IMR-90 (cell line): ENCODE measurements around the gene CHIT1. TPM values are rescaled to one million over a fixed set of nuclear protein-coding genes. Genes with fewer than 3 reads are reported as not detected.

Experiments
- ATAC-seq: fragments of 200-7000 bp; cut with Tn5 transposase; 2 replicates; pipeline ENCODE4 v1.9.1; 2020; ENCODE audit warnings: low read depth, mild to moderate bottlenecking, moderate library complexity
- BruUV-seq: library from RNA; stranded (reverse); fragments of 400-500 nt; replicated peaks from 2 replicates; lab custom pipeline; 2021; lab: Mats Ljungman, UMichigan
- CTCF ChIA-PET: fragments of 300-600 bp; formaldehyde crosslinking; extraction: SDS; loops from one replicate; lab custom pipeline; 2021; ENCODE audit warnings: antibody characterized with exemption; lab: Yijun Ruan, JAX
- POLR2A ChIA-PET: fragments of 300-600 bp; sonication (Branson Sonifier 250); formaldehyde crosslinking; loops from one replicate; lab custom pipeline; 2022; ENCODE audit warnings: antibody characterized with exemption; ENCODE audit not compliant: unreplicated experiment; lab: Charles Lee
- DNase-seq: peaks from one replicate; pipeline ENCODE4 v3.0.0; 2013
- H2AFZ ChIP-seq: replicated peaks from 2 replicates; pipeline ENCODE3; 2013; ENCODE audit warnings: low read length, mild to moderate bottlenecking; ENCODE audit not compliant: poor library complexity
- H2AK5ac ChIP-seq: 2 replicates; pipeline ENCODE4 v1.6.1; 2013; ENCODE audit warnings: low read depth, low read length, inconsistent platforms
- H2AK9ac ChIP-seq: replicated peaks from 2 replicates; pipeline ENCODE3; 2013; ENCODE audit warnings: mild to moderate bottlenecking, low read depth, low read length, moderate library complexity; ENCODE audit not compliant: poor library complexity
- H2BK120ac ChIP-seq: 2 replicates; pipeline ENCODE4 v1.6.1; 2013; ENCODE audit warnings: low read depth, low read length, inconsistent platforms
- H2BK15ac ChIP-seq: 3 replicates; pipeline ENCODE4 v1.6.1; 2013; ENCODE audit warnings: low read depth, low read length, inconsistent platforms
- H2BK20ac ChIP-seq: 2 replicates; pipeline ENCODE4 v1.6.1; 2013; ENCODE audit warnings: low read depth, mild to moderate bottlenecking, inconsistent platforms, low read length, moderate library complexity
- H2BK5ac ChIP-seq: 2 replicates; pipeline ENCODE4 v1.6.1; 2013; ENCODE audit warnings: mild to moderate bottlenecking, low read depth, low read length, inconsistent platforms; ENCODE audit not compliant: poor library complexity, severe bottlenecking
- H3K14ac ChIP-seq: replicated peaks from 2 replicates; pipeline ENCODE4 v1.6.1; 2013; ENCODE audit warnings: low read depth, low read length, inconsistent platforms
- H3K18ac ChIP-seq: 2 replicates; pipeline ENCODE4 v1.6.1; 2013; ENCODE audit warnings: low read depth, low read length, control low read depth
- H3K23ac ChIP-seq: 2 replicates; pipeline ENCODE4 v1.6.1; 2013; ENCODE audit warnings: low read depth, low read length, inconsistent platforms
- H3K27ac ChIP-seq: 2 replicates; pipeline ENCODE4 v1.5.1; 2013; ENCODE audit warnings: mild to moderate bottlenecking, control low read depth, low read length; ENCODE audit not compliant: insufficient read depth
- H3K27me3 ChIP-seq: 2 replicates; pipeline ENCODE4 v1.6.1; 2013; ENCODE audit warnings: low read length; ENCODE audit not compliant: control insufficient read depth, insufficient read depth
- H3K36me3 ChIP-seq: 2 replicates; pipeline ENCODE4 v1.6.1; 2013; ENCODE audit warnings: low read length, mixed read lengths; ENCODE audit not compliant: control insufficient read depth, insufficient read depth
- H3K4ac ChIP-seq: 2 replicates; pipeline ENCODE4 v1.6.1; 2013; ENCODE audit warnings: low read depth, low read length, inconsistent platforms
- H3K4me1 ChIP-seq: 2 replicates; pipeline ENCODE4 v1.6.1; 2013; ENCODE audit warnings: low read length, mixed read lengths; ENCODE audit not compliant: control insufficient read depth, insufficient read depth
- H3K4me2 ChIP-seq: 2 replicates; pipeline ENCODE4 v1.6.1; 2013; ENCODE audit warnings: low read depth, mild to moderate bottlenecking, control low read depth, low read length, moderate library complexity
- H3K4me3 ChIP-seq: 2 replicates; pipeline ENCODE4 v1.5.1; 2013; ENCODE audit warnings: low read depth, mild to moderate bottlenecking, control low read depth, low read length, moderate library complexity; ENCODE audit not compliant: insufficient read depth
- H3K56ac ChIP-seq: 2 replicates; pipeline ENCODE4 v1.6.1; 2013; ENCODE audit warnings: low read length, inconsistent platforms; ENCODE audit not compliant: insufficient read depth; ENCODE audit errors: extremely low read depth
- H3K79me1 ChIP-seq, 2 experiments: 2 replicates each; pipeline ENCODE4 v1.6.1; 2013; ENCODE audit warnings: low read length in 2 of 2, inconsistent platforms in 1 of 2, low read depth in 1 of 2
- H3K9ac ChIP-seq: 2 replicates; pipeline ENCODE4 v1.6.1; 2013; ENCODE audit warnings: low read depth, low read length, control low read depth
- H3K9me1 ChIP-seq: 2 replicates; pipeline ENCODE4 v1.6.1; 2013; ENCODE audit warnings: low read length, inconsistent platforms; ENCODE audit not compliant: insufficient read depth
- H3K9me3 ChIP-seq: 2 replicates; pipeline ENCODE4 v1.6.1; 2013; ENCODE audit warnings: low read length; ENCODE audit not compliant: control insufficient read depth, insufficient read depth
- H4K20me1 ChIP-seq: 2 replicates; pipeline ENCODE4 v1.6.1; 2013; ENCODE audit warnings: low read length, inconsistent platforms; ENCODE audit not compliant: insufficient read depth
- H4K5ac ChIP-seq: 2 replicates; pipeline ENCODE4 v1.6.1; 2013; ENCODE audit warnings: mild to moderate bottlenecking, low read depth, low read length, control low read depth
- H4K8ac ChIP-seq, 2 experiments: 2 replicates each; pipeline ENCODE4 v1.6.1; 2013; ENCODE audit warnings: low read depth in 2 of 2, low read length in 2 of 2, control low read depth in 1 of 2, inconsistent platforms in 1 of 2
- H4K91ac ChIP-seq: 2 replicates; pipeline ENCODE4 v1.6.1; 2013; ENCODE audit warnings: low read depth, low read length, inconsistent platforms; ENCODE audit not compliant: insufficient read depth
- MAFK ChIP-seq: IDR thresholded peaks from 2 replicates; pipeline ENCODE4 v1.6.1; 2012; ENCODE audit warnings: low read depth, low read length, improper control_type of control experiment
- POLR2A ChIP-seq: IDR thresholded peaks from 2 replicates; pipeline ENCODE4 v1.6.1; 2012; ENCODE audit warnings: mild to moderate bottlenecking, low read depth, low read length
- RCOR1 ChIP-seq: IDR thresholded peaks from 2 replicates; pipeline ENCODE4 v1.6.1; 2012; ENCODE audit warnings: mild to moderate bottlenecking, low read length, improper control_type of control experiment; ENCODE audit not compliant: insufficient replicate concordance
- WGBS, 2 experiments: methylation state at CpG; one replicate each; pipeline versions ENCODE4 v1.1.5 to v1.1.7; 2013; ENCODE audit warnings: missing lambda C conversion rate in 2 of 2; ENCODE audit not compliant: insufficient read length in 1 of 2; ENCODE audit errors: extremely low coverage in 2 of 2; 5-methylcytosine and 5-hydroxymethylcytosine counted together
- dilution Hi-C: fragments of 300-500 bp; cut with HindIII; formaldehyde crosslinking; loops from one replicate; pipeline ENCODE4 v1.14.3; 2018; ENCODE audit warnings: low sequenced_read_pairs; ENCODE audit not compliant: unreplicated experiment
- in situ Hi-C: fragments of 300-500 bp; cut with MboI; formaldehyde crosslinking; loops from 3 replicates; pipeline ENCODE4 v1.14.3; 2019; ENCODE audit warnings: low sequenced_read_pairs, inconsistent platforms, mixed read lengths
- intact Hi-C: fragments of 100-400 bp; cut with micrococcal nuclease; formaldehyde crosslinking; loops from 2 replicates; pipeline ENCODE4 v1.10.0; 2022
- polyA plus RNA-seq, 3 experiments: library from polyadenylated mRNA; depleted of rRNA; stranded (reverse); fragments of >200 nt; gene quantifications; 2 replicates each; pipeline ENCODE4 v1.2.3, GENCODE V29; 2012; ENCODE audit warnings: low replicate concordance in 1 of 3
- total RNA-seq: library from RNA; depleted of rRNA; stranded (reverse); fragments of >200 nt; gene quantifications from 2 replicates; pipeline ENCODE4 v1.2.3, GENCODE V29; 2012
- TF ChIP-seq, protein P1 (sequence below): conservative IDR thresholded peaks from 2 replicates; pipeline ENCODE4 v1.5.1; 2012; ENCODE audit warnings: mild to moderate bottlenecking, low read depth, low read length, improper control_type of control experiment
- TF ChIP-seq, protein P2 (sequence below): fragments of 150-350 bp; IDR thresholded peaks from 2 replicates; pipeline ENCODE4 v1.6.1; 2017; ENCODE audit warnings: mild to moderate bottlenecking, antibody characterized with exemption, low read length, low read depth

Gene CHIT1
- total and polyA plus RNA-seq, 2 of the 4 experiments (the other 2 are of a cell fraction): not detected

DNA sequence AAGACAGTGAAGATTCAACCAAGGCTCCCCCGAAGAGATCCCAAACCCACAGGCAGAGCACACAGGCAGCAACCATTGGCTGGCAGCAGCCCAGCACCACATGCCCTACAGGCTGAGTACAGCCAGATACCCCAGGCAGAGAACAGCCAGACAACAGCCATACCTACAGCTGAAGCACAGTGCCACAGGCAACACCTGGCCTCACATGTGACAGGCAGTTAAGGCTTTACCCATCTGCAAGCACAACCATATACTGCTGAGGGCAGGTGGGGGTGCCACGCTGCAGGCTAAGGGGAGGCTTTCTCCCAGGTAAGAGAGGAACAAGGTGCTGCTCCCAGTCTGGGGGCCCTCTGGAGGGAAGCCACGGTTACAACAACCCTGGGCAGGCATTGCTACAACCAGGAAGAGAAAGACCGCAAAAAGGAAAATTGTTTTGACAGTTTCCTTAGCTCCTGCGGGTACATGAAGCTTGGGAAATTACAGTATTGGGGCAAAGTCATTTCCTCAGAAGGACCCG is 12.3 kb downstream of the CHIT1 start:
- no peaks in the 10 kb centered on the region for H3K9me3 ChIP-seq
- no peak overlapping the region for H2AK9ac ChIP-seq
- in situ Hi-C loops (loop anchor here (5.0 kb wide), 1 partner anchor 180 kb away; no protein-coding TSS in a partner anchor), dilution Hi-C loops (no loop called here), intact Hi-C loops (no loop called here)
- no peak for TF ChIP-seq MAFK
- TF ChIP-seq, protein P1, sequence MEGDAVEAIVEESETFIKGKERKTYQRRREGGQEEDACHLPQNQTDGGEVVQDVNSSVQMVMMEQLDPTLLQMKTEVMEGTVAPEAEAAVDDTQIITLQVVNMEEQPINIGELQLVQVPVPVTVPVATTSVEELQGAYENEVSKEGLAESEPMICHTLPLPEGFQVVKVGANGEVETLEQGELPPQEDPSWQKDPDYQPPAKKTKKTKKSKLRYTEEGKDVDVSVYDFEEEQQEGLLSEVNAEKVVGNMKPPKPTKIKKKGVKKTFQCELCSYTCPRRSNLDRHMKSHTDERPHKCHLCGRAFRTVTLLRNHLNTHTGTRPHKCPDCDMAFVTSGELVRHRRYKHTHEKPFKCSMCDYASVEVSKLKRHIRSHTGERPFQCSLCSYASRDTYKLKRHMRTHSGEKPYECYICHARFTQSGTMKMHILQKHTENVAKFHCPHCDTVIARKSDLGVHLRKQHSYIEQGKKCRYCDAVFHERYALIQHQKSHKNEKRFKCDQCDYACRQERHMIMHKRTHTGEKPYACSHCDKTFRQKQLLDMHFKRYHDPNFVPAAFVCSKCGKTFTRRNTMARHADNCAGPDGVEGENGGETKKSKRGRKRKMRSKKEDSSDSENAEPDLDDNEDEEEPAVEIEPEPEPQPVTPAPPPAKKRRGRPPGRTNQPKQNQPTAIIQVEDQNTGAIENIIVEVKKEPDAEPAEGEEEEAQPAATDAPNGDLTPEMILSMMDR: no peak
- TF ChIP-seq RCOR1: no peak
- no peak for TF ChIP-seq POLR2A
- TF ChIP-seq, protein P2, sequence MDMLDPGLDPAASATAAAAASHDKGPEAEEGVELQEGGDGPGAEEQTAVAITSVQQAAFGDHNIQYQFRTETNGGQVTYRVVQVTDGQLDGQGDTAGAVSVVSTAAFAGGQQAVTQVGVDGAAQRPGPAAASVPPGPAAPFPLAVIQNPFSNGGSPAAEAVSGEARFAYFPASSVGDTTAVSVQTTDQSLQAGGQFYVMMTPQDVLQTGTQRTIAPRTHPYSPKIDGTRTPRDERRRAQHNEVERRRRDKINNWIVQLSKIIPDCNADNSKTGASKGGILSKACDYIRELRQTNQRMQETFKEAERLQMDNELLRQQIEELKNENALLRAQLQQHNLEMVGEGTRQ: no peak
- ChIA-PET POLR2A (no interaction called here), CTCF (interaction anchor here (1.5 to 3.6 kb wide), 6 partner anchors 11 to 178 kb away, joined by 4 to 49 read pairs (median 8); partner anchors contain the start of gene ADORA1)
- no peak overlapping the region for H3K4me3 ChIP-seq
- no peak overlapping the region for H3K9ac ChIP-seq
- BruUV-seq: no TSS peak
- no peak overlapping the region for H4K5ac ChIP-seq
- peaks cover 48% of the 10 kb centered on the region for H3K27me3 ChIP-seq
- H4K8ac ChIP-seq: no peak overlapping the region
- no peak overlapping the region for H3K4ac ChIP-seq
- no peaks in the 10 kb centered on the region for H3K4me1 ChIP-seq
- H4K20me1 ChIP-seq: no peaks in the 10 kb centered on the region; the same call in 1 of the 2 replicates
- H3K79me1 ChIP-seq: no peaks in the 10 kb centered on the region
- H3K56ac ChIP-seq: no peak overlapping the region
- ATAC-seq: no peak
- H3K4me2 ChIP-seq: no peak overlapping the region
- no peak overlapping the region for H2AK5ac ChIP-seq
- H2BK20ac ChIP-seq: no peak overlapping the region
- H2BK5ac ChIP-seq: no peak overlapping the region
- H3K23ac ChIP-seq: no peak overlapping the region
- no peaks in the 10 kb centered on the region for H3K36me3 ChIP-seq
- no peaks in the 10 kb centered on the region for H3K9me1 ChIP-seq
- H2BK15ac ChIP-seq: no peak overlapping the region
- no peak overlapping the region for H3K27ac ChIP-seq
- H2AFZ ChIP-seq: no peak overlapping the region
- no peak for DNase-seq
- H3K14ac ChIP-seq: no peak overlapping the region
- no peak overlapping the region for H3K18ac ChIP-seq
- no peak overlapping the region for H4K91ac ChIP-seq
- no peak overlapping the region for H2BK120ac ChIP-seq
- WGBS, 2 experiments: 42% methylated on average over 2 of the region's 6 CpGs; no CpG with 5 or more reads in 1 of the 2 experiments
